ENCODE data around the gene LMNB1.

Gene LMNB1

DNA sequence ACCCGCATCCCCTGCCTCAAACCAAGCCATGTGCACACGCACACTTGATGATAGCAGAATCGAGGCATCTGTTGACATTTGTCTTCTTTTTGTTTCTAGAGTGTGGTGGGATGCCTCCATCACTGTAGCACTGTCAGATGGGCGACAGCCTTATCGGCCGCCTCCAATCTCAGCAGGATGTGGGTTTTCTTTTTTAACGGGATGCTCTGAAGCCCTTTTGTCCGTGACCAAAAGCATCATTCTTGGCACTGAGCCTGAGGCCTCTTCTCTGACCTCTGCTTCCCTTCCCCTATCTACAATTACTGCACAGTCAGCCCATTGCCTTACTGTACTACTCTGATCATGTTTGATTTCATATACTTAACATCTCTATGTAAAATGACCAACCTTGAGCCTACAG lies 78.3 kb downstream of the LMNB1 start:
- no peak for DNase-seq (ENCODE audit: low spot score)

DNA sequence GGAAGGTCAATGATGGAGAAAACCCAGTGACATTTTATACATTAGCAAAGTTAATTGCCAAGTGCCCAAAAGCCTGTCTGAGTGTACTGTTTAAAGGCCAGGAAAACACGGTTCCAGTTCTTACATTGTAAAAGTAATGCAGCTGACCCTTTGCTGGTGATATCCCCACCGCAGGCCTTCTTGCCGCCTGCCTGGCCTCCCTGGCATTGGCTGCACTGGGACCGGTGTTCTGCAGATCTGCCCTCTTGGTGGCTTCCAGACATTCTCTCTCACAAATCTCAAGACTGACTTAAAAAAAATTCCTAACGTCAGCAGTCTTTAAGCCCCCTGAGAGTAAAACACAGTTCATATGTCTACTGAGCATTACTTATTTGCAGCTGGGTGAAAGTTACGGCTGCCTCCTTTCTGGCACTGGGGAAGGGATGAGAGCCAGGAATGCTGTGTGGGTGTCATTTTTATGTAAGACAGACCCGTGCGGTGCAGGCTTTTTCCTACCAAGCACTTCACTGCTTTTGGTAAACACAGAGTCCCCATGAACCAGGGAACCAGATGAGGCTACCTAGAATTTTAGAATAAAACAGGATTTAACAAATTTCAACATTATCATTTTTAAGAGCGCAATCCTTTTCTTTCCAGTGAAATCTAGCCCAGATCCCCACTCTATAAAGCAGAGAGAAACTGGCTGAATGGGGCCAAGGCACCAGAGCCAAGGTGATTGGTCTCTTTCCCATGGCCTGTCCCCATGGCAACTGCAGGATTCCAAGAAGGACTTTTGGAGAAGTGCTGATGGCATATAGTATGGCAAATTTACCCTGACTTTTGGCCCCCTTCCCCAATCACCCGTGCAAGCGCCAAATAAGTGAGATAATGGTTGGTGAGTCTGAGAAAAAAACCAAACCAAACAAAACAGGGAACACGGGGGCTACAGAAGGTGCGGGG lies 80.8 kb downstream of the LMNB1 start:
- no peak for DNase-seq (ENCODE audit: low spot score)

DNA sequence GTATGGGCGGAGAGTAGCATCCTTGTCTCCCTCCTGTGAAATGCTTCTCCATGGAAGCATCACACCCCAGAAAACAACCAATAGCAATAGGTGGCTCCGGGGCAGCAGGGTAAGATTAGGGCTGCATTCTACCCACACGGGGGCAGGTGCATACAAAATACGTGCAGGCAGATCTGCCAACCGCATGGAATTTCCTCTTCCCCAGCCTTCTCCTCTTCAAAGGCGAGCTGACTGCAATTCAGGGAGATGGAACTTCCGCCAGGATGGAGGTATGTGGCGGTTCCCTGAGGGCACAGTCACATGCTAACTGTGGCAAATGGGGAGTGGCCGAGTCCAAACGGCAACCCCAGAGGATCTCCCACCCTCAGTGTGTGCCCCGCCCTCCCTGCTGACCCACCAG lies 81.5 kb downstream of the LMNB1 start:
- DNase-seq (ENCODE audit: low spot score): no peak

DNA sequence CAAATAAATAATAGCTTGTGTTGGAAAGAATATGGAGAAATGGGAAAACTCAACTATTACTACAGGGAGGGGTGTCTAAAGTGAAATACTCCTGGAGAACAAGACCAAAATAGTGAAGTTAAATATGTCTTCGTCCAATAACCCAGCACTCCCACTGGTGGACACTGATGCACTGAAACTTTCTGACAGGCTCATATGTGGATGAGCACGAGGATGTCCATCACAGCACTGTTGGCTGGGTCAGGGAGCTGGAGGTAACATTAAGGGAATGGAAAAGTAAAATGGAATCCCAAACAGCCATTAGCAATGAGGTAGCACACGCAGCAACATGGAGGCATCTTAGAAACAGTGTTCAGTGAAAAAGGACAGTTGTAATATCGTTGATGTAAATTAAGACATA lies 86.5 kb downstream of the LMNB1 start:
- no peak for DNase-seq (ENCODE audit: low spot score)

DNA sequence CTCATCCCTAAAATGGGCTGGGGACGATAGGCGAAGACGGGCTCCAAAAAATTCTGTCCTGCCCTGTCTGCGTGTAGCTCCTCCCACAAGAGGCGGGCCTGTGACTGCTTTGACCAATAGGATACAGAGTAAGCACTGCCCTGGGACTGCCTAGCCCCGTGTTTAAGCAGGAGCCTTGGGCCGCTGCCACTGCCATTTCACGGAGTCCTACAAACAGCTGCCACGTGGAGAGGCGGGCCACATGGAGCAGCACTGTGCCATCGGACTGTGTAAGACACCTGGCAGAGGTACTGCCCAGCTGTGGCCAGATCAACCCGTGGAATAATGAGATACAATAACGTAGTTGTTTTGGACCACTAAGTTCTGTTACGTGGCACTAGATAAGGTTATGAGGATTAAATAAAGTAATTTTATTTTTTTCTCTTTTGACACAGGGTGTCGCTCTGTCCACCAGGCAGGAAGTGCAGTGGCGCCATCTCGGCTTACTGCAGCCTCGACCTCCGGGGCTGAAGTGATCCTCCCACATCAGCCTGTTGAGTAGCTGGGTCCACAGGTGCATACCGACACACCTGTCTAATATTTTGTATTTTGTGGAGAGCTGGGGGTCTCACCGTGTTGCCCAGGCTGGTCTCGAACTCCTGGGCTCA lies 87.2 kb downstream of the LMNB1 start:
- no peak for DNase-seq (ENCODE audit: low spot score)

DNA sequence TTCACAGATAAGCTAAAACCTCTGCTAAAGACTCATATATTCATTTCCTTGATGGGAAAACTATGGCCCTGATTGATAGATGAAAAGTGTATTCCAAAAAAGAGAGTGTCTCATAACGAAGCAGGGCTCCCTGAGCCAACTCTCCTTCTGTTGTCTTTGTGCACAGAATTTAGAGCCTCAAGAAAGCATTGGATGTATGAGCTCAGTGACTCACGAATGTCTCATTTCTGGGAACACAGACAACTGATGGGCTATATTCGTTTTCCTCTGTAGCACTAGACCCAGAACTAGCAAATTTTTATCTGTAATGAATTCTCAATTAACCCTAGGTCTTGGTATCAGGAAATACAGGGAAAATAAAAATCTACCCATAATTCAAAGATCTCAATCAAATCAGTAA lies 88.4 kb downstream of the LMNB1 start:
- no peak for DNase-seq (ENCODE audit: low spot score)

DNA sequence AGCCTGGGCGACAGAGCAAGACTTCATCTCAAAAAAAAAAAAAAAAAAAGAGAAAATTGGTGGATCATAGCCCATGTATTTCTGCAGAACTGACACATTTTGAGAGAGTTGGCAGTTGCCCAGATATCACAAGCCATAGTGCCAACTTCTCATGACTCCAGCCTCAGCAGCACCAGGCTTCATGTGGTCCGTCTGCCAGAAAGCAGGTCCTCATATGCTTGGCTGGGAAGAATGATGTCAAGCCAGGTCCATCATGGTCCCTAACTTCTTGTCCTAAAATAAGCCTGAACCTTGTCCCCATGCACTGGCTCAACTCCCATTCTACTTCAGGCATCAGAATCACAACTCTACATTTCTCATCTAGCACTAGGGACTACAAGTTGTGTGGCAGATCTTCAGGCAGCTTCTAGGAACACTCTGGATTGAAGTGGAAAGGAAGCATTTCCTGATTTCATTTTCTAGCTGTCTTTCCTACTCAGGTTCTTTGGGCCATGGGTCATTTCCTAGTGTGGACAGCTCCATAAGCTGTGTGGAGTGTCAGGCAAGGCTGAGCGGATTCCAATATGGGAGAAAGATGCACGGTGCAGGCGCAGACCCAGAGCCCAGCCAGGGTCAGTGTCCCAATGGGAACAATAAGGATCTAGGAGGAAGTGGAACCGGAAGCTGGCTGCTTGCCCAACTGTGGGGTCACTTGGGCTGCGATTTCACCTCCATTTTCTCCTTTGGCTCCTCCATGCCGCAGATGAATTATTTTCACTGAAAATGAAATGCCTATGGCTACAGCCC lies 90.1 kb downstream of the LMNB1 start:
- no peak for DNase-seq (ENCODE audit: low spot score)

DNA sequence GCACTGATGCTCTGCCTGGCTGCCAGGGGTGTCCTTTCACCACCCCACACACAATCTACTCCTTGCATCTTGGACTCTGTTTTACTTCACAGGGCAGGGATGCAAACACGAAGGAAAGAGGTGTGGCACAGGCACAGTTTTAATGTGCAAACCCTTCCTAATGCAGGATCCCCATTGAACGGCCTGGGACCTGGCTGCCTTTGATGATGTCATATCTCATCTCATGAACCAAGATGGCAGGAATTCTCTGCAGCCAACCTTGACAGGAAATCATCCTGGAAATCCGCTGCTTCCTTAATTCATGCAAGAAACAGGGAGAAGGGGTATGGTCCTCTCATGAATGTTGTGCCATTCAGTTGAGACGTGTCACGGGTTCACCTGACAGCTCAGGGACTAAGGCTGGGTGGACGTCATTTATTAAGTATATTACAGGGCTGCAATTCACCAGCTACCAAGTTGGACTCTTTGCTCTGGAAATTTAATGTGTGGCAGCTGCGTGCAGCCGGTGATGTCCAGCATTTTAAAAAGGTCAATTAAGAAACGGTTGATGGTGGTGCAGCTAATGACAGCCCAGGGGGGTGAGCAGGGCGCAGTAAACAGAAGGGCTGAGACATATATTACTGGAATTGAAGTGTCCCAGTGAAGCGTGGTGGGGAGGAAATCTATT lies 91.5 kb downstream of the LMNB1 start:
- no peak for DNase-seq (ENCODE audit: low spot score)

DNA sequence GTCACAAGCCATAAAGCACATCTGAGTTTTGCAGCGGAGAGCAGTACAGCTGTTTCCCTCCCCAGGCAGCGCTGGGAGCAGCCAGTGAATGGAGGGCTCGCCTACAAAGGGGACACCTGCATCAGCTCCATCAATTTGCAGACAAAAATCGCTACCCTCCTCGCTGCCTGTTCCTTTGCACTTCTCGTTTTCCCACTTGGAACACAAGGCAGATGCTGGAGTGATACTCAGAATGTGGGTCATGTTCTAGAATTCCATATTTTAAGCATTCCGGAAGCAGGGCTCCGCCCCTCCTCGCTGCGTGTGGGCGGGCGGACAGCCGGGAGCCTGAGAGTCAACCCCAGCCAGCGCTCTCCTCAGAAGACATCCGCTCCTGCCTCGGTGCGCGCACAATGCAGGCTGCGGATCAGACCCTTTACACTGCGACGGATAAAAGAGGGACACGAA lies 92.1 kb downstream of the LMNB1 start:
- no peak for DNase-seq (ENCODE audit: low spot score)

DNA sequence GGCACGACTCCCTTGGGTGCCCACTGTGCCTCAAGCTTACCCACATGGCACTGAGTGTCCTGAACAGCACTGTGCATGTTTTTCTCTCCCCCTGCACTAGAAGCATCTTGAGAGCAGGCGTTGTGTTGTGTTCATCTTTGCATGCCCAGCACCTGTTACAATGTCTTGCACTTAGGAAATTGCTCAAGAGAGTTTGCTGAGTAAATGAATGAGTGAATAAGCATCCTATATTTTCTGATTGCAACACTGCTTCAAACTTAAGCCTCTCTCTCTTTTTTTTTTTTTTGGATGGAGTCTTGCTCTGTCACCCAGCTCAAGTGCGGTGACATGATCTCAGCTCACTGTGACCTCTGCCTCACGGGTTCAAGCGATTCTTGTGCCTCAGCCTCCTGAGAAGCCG lies 94.5 kb downstream of the LMNB1 start:
- no peak for DNase-seq (ENCODE audit: low spot score)

DNA sequence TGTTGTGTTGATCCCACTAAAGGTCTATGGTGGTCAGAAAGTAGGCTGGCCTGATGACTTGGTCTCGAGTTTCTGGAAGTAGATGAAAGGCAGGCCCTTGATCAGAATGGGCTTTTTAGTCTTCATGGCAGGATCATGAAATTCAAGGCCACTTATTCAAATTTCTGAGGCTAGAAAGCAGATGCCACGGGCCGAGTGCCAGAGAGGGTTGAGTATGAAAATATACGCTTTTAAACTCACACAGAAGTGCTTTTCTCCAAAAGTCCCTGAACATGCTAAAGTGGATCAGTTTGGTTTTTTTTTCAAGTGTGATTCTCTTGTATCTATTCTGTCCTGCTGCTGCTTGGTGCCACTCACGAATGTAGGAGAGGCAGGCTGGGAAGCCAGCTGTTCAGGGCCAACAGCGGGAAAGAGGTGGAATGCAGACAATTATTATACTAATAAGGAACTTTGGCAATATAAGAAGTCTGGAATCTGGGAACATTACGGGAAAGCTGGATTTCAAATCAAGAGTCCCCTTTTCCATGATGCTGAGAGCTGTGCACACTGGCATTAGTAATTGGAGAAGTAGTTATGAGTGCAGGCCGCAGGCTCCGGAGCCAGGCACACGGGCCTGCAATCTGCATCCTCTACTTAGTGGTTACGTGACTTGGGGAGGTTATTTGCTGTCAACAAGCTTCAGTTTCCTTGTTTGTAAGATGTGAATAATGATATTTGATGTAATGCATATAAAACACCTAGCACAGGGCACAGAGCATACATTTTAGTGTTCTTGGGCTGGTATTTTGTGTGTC lies 95.8 kb downstream of the LMNB1 start:
- DNase-seq (ENCODE audit: low spot score): no peak

DNA sequence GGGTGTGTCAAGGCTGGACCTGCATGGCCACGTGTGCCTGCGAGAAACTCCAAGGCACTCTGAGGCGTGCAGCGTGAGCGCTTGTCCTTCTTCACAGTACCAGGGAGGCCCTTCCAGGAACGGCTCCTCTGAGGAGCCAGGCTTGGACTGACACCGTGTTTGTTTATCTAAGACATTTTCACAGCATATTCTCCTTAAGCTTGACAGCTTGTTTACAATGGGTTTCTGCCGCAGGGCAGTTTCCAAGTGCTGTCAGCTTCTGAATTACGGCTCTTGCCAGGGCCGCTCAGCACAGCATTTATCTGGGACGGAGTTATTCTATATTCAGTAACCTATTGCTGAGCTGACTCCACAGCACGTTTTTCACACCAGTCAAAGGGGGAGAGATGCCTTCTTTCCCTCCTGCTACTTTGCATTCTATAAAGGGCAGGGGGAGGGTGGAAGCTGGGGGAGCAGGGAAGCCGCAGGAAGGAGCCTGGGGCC lies 98.4 kb downstream of the LMNB1 start:
- no peak for DNase-seq (ENCODE audit: low spot score)

DNA sequence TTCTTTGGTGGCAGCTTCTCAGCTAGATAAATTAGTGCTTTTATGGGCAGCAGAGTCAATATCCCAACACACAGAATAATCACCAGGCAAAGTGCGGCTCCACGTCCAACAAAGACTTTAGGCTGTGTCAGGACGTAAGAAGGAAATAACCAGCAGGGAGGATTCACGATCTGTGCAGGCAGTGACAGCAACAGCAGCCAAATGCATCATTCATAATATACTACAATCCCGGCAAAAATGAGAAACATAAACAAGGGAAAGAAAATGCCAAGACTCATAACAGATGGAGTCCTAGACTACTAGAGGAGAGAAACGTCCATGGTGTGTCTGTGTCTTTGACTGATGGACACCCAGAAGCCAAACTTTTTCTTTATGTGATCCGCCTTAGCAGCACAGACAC lies 100.7 kb downstream of the LMNB1 start:
- no peak for DNase-seq (ENCODE audit: low spot score)

DNA sequence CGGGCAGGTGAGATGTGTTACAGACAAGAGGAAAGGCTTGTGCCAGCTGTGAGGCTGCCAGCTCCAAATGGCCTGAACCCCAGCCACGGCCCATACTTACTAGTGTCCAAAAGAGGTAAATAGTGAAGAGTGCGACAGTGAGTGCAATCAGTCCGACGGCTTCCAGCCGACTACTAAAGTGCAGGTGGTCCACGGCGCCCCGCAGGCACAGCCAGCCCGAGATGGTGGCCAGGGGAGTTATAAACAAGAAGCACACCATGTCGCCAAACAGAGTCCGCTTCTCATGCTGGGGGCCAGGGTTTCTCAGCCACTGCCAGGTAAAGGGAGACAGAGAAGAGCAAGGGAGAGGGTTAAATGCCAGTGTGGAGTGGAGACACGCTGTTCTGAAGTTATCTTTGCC lies 101.1 kb downstream of the LMNB1 start:
- DNase-seq (ENCODE audit: low spot score): no peak

DNA sequence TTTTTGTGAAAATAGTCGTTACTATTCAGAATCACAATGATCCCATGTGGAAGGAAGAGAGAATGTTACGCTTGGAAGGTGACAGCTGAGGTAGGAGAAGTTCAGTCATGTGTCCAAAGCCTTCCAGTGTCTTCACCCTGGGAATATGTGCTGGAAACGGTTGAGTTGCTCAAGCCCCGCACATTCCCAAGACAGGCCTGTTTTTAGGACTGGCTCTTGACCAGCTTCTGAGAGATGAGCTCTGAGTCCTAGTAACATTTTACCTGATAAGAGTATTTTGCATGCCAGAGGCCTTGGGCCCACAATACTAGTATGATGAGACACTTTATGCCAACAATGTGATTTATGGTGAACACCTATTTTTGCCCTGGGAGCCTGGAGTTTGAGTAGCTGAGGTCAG lies 101.7 kb downstream of the LMNB1 start:
- no peak for DNase-seq (ENCODE audit: low spot score)

DNA sequence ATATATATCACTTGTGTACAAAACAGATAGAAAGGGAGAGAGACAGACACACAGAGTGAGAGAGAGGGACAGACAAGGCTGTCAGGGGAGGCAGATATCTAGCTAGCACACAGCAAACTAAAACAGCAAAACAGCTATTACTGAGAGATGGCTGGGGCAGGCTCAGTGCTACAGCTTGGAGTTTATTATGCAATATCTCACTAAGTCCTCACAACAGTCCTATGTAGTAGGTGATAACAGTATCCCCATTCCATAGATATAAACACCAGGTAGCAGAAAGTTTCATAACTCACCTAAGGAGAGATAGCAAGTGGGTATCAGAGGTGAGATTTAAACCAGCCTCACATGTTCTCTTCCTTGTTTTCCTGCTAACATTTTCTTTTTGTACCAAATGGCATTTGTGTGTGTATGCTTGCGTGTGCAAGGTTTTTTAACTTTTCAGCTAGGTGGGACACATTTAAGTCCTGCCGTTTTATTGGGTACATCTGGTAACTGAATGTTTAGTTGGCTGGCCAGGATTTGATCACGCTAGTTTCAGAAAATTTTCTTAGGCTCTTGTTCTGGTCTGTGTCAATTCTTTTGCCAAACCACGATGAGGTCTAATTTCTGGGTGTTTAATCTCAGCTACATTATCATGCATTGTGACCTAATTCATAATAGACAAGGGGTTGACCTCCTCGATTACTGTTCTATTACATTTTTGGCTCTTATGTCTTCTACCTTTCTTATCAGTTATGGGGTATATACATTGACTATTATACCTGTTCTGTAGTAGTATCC lies 105.1 kb downstream of the LMNB1 start:
- no peak for DNase-seq (ENCODE audit: low spot score)

DNA sequence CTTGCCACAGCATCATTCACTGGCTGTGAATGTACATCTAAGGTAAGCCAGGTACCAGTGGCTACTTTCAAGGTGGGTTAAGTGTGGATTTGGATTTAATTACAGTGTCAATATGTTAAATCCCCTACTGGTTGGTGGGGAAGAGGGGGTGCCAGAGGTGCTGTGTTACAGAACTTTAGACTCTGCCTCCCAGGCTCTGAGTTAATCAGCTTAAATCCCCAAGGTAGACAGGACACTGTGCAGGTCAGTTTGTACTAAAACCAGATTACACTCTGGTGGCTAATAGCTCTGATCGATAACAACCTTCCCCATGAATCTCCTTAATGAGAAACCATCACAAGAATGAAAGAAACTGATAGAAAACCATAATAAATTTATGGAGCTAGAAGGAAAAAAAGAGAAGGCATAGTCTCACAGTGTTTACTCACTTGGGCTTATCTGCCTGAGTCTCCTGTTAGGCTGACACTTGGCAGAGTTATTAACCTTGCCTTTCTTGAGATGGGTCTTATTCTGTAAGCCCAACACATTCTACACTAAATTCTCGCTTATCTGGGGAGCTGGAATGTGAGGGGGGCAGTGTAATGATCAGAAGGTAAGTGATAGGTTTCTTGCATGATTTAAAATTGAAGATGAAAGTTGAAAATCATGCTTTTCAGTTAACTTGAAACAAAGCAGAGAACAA lies 106.8 kb downstream of the LMNB1 start:
- DNase-seq (ENCODE audit: low spot score): no peak

DNA sequence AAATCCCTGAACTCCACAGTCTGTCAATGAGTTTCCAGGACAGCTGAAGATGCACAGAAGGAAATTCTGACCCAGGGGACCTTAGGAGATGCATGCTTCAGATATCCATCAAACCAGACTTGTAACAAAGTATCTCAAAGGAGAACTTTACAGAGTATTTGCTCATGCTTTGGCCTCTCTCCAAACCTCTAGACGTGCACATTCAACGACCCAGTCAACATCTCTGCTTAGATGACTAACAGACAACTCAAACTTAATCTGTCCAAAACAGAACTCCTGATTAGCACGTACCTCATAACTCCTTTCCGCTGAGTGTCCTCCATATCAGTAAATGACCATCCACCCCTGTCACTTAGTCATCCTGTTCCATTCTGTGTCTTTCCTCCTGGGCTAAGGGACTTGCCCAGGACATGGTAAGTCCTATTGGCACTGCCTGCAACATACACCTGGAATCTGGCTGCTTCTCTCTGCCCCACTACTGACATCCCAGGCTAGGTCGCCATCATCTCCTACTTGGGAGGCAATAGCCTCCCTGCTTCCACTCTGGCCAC lies 107.4 kb downstream of the LMNB1 start:
- no peak for DNase-seq (ENCODE audit: low spot score)

All from activated CD4-positive, alpha-beta T cell treated with anti-CD3 and anti-CD28 coated beads, Interleukin-2, Interleukin-4, amounts not matched to agents 100 ng/mL and 50 ng/mL, durations not matched to agents 16 hours and 8 hours (primary cell).